ENCODE measurements around the gene STOX1. TPM values are rescaled to one million over a fixed set of nuclear protein-coding genes. Genes with fewer than 3 reads are reported as not detected.

The STOX1 gene
- total and polyA plus RNA-seq, 3 donors from 2014 or later, result 3.2 to 4.6 (median 3.8) TPM

- H3K27ac ChIP-seq, result no peak overlapping the region
- H3K36me3 ChIP-seq (ENCODE audit: low read depth, missing control alignments), result no peaks in the 10 kb centered on the region
- no peaks in the 10 kb centered on the region for H3K9me3 ChIP-seq
- no peaks in the 10 kb centered on the region for H3K27me3 ChIP-seq
- no peak for DNase-seq
- TF ChIP-seq CTCF (IDR thresholded peaks at IDR 0.05) (no peak), POLR2A (IDR thresholded peaks at IDR 0.05) (no peak)
- 97 to 98% methylated on average over 3 of the region's 3 CpGs for WGBS, 2 donors
- no peaks in the 10 kb centered on the region for H3K4me1 ChIP-seq
- no peak overlapping the region for H3K4me3 ChIP-seq
- intact Hi-C loops (cut with DNase I; ENCODE audit: low total_unique reads), result no loop called here
These were observed 39.5 kb upstream of the STOX1 start for GRCh38 chr10:68787813-68788212.

GRCh38 chr10:68790476-68790875 is 36.9 kb upstream of the STOX1 start:
- Histone ChIP-seq H3K36me3 (ENCODE audit: low read depth, missing control alignments) (no peaks in the 10 kb centered on the region), H3K4me3 (no peak overlapping the region), H3K9me3 (no peaks in the 10 kb centered on the region), H3K4me1 (no peaks in the 10 kb centered on the region), H3K27me3 (no peaks in the 10 kb centered on the region), H3K27ac (no peak overlapping the region)
- 92% methylated on average over 10 of the region's 10 CpGs for WGBS, 2 donors
- TF ChIP-seq CTCF (IDR thresholded peaks at IDR 0.05) (no peak), POLR2A (IDR thresholded peaks at IDR 0.05) (no peak)
- DNase-seq, result no peak
- intact Hi-C loops (cut with DNase I; ENCODE audit: low total_unique reads), result no loop called here

GRCh38 chr10:68792115-68792514 is 35.2 kb upstream of the STOX1 start:
- Histone ChIP-seq H3K4me3 (no peak overlapping the region), H3K27me3 (no peaks in the 10 kb centered on the region), H3K9me3 (no peaks in the 10 kb centered on the region), H3K4me1 (no peaks in the 10 kb centered on the region), H3K27ac (no peak overlapping the region), H3K36me3 (ENCODE audit: low read depth, missing control alignments) (no peaks in the 10 kb centered on the region)
- no peak for DNase-seq
- intact Hi-C loops (cut with DNase I; ENCODE audit: low total_unique reads), result no loop called here
- TF ChIP-seq CTCF (IDR thresholded peaks at IDR 0.05) (no peak), POLR2A (IDR thresholded peaks at IDR 0.05) (no peak)
- 69 to 74% methylated on average over 1 of the region's 1 CpG for WGBS, 2 donors

- H3K9me3 ChIP-seq, result no peaks in the 10 kb centered on the region
- TF ChIP-seq CTCF (IDR thresholded peaks at IDR 0.05), result no peak
- TF ChIP-seq POLR2A (IDR thresholded peaks at IDR 0.05), result no peak
- intact Hi-C loops (cut with DNase I; ENCODE audit: low total_unique reads), result no loop called here
- 91 to 94% methylated on average over 4 of the region's 4 CpGs for WGBS, 2 donors
- no peak overlapping the region for H3K27ac ChIP-seq
- no peak overlapping the region for H3K4me3 ChIP-seq
- H3K4me1 ChIP-seq, result no peaks in the 10 kb centered on the region
- no peak for DNase-seq
- no peaks in the 10 kb centered on the region for H3K27me3 ChIP-seq
- H3K36me3 ChIP-seq (ENCODE audit: low read depth, missing control alignments), result no peaks in the 10 kb centered on the region
These were observed 31.3 kb upstream of the STOX1 start for GRCh38 chr10:68795886-68796532.

- 77 to 85% methylated on average over 3 of the region's 3 CpGs for WGBS, 2 donors
- Histone ChIP-seq H3K27ac (no peak overlapping the region), H3K27me3 (no peaks in the 10 kb centered on the region), H3K4me1 (no peaks in the 10 kb centered on the region), H3K9me3 (no peaks in the 10 kb centered on the region), H3K36me3 (ENCODE audit: low read depth, missing control alignments) (no peaks in the 10 kb centered on the region), H3K4me3 (no peak overlapping the region)
- TF ChIP-seq CTCF (IDR thresholded peaks at IDR 0.05) (no peak), POLR2A (IDR thresholded peaks at IDR 0.05) (no peak)
- intact Hi-C loops (cut with DNase I; ENCODE audit: low total_unique reads), result no loop called here
- no peak for DNase-seq
These were observed 30.7 kb upstream of the STOX1 start for GRCh38 chr10:68796605-68797004.

Data from testis (tissue), 3 donors.